ENCODE results near the gene STK32B. TPM values are rescaled to one million over a fixed set of nuclear protein-coding genes. Genes with fewer than 3 reads are reported as not detected.

STK32B gene
- total RNA-seq, 4 donors from 2014 or later: 3.0 to 33.8 (median 4.3) TPM

DNA sequence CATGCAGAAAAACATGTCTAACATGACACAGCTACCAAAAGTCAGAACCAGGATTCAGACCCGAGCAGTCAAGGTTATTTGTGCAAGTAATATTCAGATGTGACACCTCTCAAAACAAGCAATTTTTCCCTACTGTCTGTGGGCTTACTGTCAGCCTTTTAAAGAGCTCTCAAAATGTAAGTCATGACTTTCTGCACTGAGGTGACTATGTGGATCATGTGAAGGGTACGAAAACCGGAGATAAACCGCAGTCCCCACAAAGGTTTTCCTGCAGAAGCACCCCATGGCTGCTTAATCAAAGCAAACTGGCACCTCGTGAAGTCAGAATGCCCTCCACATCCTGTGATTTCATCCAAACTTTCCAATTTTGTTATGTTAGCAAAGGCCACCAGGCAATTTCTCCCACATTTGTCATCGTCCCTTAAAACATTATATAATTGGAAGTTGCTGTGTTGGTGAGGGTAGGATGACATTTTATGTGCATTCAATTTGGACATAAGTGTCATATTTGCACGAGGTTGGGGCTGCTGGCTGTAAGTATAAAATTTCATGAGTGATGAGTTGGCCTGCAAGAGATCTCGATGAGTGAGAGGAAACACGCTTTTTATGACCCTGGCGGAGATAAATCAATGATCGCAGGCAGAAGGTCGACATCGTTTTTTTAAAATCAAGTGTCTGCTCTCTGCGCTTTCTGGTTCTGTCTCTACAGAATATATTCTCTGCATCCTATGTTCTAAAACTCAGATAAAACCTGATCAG, 161.2 kb downstream of the STK32B start:
- TF ChIP-seq, protein P1, sequence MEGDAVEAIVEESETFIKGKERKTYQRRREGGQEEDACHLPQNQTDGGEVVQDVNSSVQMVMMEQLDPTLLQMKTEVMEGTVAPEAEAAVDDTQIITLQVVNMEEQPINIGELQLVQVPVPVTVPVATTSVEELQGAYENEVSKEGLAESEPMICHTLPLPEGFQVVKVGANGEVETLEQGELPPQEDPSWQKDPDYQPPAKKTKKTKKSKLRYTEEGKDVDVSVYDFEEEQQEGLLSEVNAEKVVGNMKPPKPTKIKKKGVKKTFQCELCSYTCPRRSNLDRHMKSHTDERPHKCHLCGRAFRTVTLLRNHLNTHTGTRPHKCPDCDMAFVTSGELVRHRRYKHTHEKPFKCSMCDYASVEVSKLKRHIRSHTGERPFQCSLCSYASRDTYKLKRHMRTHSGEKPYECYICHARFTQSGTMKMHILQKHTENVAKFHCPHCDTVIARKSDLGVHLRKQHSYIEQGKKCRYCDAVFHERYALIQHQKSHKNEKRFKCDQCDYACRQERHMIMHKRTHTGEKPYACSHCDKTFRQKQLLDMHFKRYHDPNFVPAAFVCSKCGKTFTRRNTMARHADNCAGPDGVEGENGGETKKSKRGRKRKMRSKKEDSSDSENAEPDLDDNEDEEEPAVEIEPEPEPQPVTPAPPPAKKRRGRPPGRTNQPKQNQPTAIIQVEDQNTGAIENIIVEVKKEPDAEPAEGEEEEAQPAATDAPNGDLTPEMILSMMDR (IDR thresholded peaks at IDR 0.05): no peak
- no peak for TF ChIP-seq POLR2A (IDR thresholded peaks at IDR 0.05)
- no peaks in the 10 kb centered on the region for H3K27me3 ChIP-seq
- DNase-seq: no peak
- H3K4me1 ChIP-seq: no peaks in the 10 kb centered on the region
- no peak overlapping the region for H3K27ac ChIP-seq
- H3K36me3 ChIP-seq: no peaks in the 10 kb centered on the region
- H3K9me3 ChIP-seq: no peaks in the 10 kb centered on the region
- intact Hi-C loops (cut with DNase I; ENCODE audit: low total_unique reads): no loop called here
- no peak overlapping the region for H3K4me3 ChIP-seq

DNA sequence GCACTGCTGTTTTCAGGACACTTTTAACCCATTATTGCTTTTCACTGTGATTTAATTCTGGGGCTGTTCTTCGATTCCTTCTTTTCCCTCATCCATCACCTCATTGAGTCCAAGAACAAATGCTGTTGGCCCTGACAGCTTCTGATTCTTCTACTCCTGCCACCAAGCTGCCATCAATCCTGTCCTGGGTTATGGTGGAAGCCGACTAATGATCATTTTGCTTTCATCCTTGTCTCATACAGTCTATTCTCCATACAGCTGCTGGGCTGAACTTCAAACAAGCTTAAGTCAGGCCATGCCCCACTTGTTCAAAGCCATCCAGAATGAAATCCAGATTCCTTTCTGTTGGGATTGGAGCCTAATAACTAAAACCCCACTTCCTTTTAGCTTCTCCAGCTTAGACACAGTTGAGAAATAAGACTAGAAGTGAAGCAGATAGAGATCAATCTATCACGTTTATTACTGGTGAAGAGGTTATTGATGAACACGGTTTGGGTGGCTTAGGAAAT, 161.9 kb downstream of the STK32B start:
- no peak overlapping the region for H3K27ac ChIP-seq
- intact Hi-C loops (cut with DNase I; ENCODE audit: low total_unique reads): no loop called here
- H3K36me3 ChIP-seq: no peaks in the 10 kb centered on the region
- no peak for DNase-seq
- no peaks in the 10 kb centered on the region for H3K27me3 ChIP-seq
- no peaks in the 10 kb centered on the region for H3K4me1 ChIP-seq
- no peaks in the 10 kb centered on the region for H3K9me3 ChIP-seq
- TF ChIP-seq, protein P1 (IDR thresholded peaks at IDR 0.05): no peak
- no peak for TF ChIP-seq POLR2A (IDR thresholded peaks at IDR 0.05)
- H3K4me3 ChIP-seq: no peak overlapping the region

DNA sequence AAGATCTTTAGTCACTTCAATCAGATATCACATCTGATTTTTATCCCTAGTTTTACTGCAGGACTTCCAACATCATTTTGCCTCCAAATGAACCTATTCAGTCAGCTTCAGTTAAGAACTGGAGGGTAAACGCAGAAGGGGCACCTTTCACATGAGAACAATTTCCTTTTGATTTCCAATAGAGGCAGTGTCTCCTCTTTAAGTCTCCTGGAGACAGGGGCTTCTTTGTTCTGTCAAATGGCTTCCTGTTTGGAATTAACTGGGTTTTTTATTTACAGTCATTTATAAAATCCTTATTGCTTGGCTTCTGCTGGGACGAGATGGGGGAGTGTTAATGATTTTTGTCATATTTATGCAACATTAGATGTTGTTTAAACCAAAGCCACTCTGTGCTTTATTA, 164.0 kb downstream of the STK32B start:
- intact Hi-C loops (cut with DNase I; ENCODE audit: low total_unique reads): no loop called here
- no peaks in the 10 kb centered on the region for H3K36me3 ChIP-seq
- no peak overlapping the region for H3K27ac ChIP-seq
- DNase-seq: no peak
- H3K4me3 ChIP-seq: no peak overlapping the region
- no peak for TF ChIP-seq POLR2A (IDR thresholded peaks at IDR 0.05)
- TF ChIP-seq, protein P1 (IDR thresholded peaks at IDR 0.05): no peak
- no peaks in the 10 kb centered on the region for H3K4me1 ChIP-seq
- H3K27me3 ChIP-seq: no peaks in the 10 kb centered on the region
- no peaks in the 10 kb centered on the region for H3K9me3 ChIP-seq

DNA sequence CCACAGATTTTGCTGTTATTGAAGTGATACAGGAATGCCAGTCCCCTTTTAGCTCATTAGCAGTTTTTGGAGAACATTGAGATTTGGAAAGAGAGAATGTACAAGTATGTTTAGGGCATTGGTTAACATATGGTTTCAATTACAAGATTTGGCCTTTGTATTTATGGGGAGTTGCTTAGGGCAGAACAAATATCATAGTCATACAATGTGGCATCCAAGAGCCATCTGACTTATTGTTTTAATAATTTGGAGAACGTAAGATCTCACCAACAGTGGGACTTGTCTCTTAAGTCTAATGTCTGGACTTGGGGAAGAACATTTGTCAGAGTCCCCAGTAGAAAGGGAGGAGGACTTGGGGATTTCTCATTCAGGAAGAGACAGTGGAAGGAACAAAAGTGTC, 166.1 kb downstream of the STK32B start:
- Histone ChIP-seq H3K4me3 (no peak overlapping the region), H3K27me3 (no peaks in the 10 kb centered on the region), H3K9me3 (peaks cover 0 to 3% of the 10 kb centered on the region in 2 donors), H3K4me1 (no peaks in the 10 kb centered on the region), H3K27ac (no peak overlapping the region), H3K36me3 (no peaks in the 10 kb centered on the region)
- intact Hi-C loops (cut with DNase I; ENCODE audit: low total_unique reads): no loop called here
- DNase-seq: no peak
- no peak for TF ChIP-seq POLR2A (IDR thresholded peaks at IDR 0.05)
- TF ChIP-seq, protein P1 (IDR thresholded peaks at IDR 0.05): no peak

DNA sequence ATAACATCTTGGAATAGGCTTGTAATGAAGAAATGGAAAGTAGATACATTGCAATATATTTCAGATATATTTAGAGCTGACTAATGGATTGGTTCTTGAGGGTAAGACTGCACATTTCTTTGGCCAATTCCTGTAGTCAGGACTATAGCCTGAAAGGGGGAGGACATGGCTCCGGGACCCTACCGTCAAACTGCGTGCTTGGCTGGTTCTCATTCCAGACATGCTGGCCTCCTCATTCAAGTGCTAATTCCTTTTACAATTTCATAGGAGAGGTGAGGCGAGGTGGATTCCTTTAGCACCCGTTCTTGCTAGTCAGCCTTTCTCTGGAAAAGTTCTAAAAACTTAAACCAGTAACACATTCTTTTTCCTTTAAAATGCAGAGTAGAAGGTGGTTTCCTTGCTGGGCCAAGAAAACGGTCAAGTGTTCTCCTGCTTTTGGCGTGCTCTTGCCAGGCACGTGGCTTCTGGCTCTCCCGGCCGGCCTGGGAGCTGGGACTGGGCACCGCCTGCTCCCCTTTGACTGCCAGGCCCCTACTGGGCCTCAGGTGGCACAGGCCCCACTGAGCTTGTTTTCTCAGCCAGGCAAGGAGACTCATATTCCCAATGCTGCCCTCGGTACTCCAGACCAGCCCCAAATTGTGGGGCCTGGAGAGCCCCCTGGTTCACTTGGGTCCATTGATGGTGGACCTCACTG, 167.2 kb downstream of the STK32B start:
- H3K9me3 ChIP-seq: peaks cover 0 to 3% of the 10 kb centered on the region in 2 donors
- H3K4me1 ChIP-seq: no peaks in the 10 kb centered on the region
- no peaks in the 10 kb centered on the region for H3K27me3 ChIP-seq
- no peak overlapping the region for H3K4me3 ChIP-seq
- no peak overlapping the region for H3K27ac ChIP-seq
- intact Hi-C loops (cut with DNase I; ENCODE audit: low total_unique reads): no loop called here
- TF ChIP-seq, protein P1 (IDR thresholded peaks at IDR 0.05): no peak
- TF ChIP-seq POLR2A (IDR thresholded peaks at IDR 0.05): no peak
- no peak for DNase-seq
- no peaks in the 10 kb centered on the region for H3K36me3 ChIP-seq
